Measurements from ENCODE around the gene TMIGD3.

Gene TMIGD3

DNA sequence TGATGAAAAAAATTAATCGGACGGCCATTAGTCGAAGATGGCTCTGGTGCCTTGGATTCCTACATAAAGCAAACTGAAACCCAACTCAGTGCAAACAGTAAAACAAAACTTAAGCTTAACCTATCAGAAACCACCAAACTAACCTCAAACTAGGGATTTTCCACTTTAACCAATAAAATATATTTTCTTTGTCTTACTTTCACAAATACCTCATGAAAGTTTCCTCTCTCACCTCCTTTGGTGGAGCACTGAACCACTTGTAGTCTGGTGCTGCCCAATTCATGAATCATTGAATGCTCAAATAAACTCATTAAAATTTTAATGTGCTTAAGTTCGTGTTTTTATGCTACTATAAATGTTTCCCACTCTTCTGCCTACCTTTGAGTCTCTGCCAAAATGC, 7.0 kb downstream of the TMIGD3 start:
- H3K27ac ChIP-seq, result no peak overlapping the region
- H3K27me3 ChIP-seq, result no peaks in the 10 kb centered on the region
- no peak for DNase-seq
- H3K9me3 ChIP-seq, result no peaks in the 10 kb centered on the region
- H3K36me3 ChIP-seq, result no peaks in the 10 kb centered on the region
- H3K4me1 ChIP-seq, result no peaks in the 10 kb centered on the region
- intact Hi-C loops (cut with DNase I; ENCODE audit: low total_unique reads), result no loop called here
- H3K4me3 ChIP-seq, result no peak overlapping the region
- TF ChIP-seq, protein P1, sequence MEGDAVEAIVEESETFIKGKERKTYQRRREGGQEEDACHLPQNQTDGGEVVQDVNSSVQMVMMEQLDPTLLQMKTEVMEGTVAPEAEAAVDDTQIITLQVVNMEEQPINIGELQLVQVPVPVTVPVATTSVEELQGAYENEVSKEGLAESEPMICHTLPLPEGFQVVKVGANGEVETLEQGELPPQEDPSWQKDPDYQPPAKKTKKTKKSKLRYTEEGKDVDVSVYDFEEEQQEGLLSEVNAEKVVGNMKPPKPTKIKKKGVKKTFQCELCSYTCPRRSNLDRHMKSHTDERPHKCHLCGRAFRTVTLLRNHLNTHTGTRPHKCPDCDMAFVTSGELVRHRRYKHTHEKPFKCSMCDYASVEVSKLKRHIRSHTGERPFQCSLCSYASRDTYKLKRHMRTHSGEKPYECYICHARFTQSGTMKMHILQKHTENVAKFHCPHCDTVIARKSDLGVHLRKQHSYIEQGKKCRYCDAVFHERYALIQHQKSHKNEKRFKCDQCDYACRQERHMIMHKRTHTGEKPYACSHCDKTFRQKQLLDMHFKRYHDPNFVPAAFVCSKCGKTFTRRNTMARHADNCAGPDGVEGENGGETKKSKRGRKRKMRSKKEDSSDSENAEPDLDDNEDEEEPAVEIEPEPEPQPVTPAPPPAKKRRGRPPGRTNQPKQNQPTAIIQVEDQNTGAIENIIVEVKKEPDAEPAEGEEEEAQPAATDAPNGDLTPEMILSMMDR (IDR thresholded peaks at IDR 0.05), result no peak

GRCh38 chr1:111491070-111491469, 12.4 kb downstream of the TMIGD3 start:
- no peak overlapping the region for H3K4me3 ChIP-seq
- intact Hi-C loops (cut with DNase I; ENCODE audit: low total_unique reads), result no loop called here

GRCh38 chr1:111490220-111490619, 13.2 kb downstream of the TMIGD3 start:
- Histone ChIP-seq H3K4me1 (no peaks in the 10 kb centered on the region), H3K27me3 (no peaks in the 10 kb centered on the region), H3K27ac (no peak overlapping the region), H3K9me3 (no peaks in the 10 kb centered on the region), H3K4me3 (no peak overlapping the region), H3K36me3 (no peaks in the 10 kb centered on the region)
- intact Hi-C loops (cut with DNase I; ENCODE audit: low total_unique reads), result no loop called here
- TF ChIP-seq, protein P1 (IDR thresholded peaks at IDR 0.05), result no peak
- no peak for DNase-seq

More at GRCh38 chr1:111491070-111491469, 12.4 kb downstream of the TMIGD3 start:
- TF ChIP-seq, protein P1 (IDR thresholded peaks at IDR 0.05), result no peak
- Histone ChIP-seq H3K9me3 (no peaks in the 10 kb centered on the region), H3K27me3 (no peaks in the 10 kb centered on the region), H3K4me1 (no peaks in the 10 kb centered on the region), H3K36me3 (no peaks in the 10 kb centered on the region), H3K27ac (no peak overlapping the region)
- DNase-seq, result no peak

DNA sequence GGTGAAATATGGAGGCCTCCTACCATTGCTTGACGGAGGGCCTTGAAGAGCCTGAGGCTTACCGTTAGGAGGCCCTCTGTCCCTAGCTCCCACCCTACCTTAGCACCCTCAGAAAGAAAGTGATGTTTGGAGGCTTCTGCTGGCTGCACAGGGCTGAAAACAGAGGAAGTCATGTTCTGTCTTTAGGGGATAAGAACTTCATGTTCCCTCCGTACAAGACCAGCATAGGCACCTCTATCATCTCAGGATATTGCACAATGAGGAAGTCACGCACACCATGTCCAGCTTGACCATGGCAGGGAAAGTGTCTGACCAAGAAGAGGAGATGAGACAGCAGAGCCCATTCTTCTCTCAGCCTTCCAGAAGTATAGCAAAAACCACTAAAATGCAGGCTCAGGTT, 13.8 kb downstream of the TMIGD3 start:
- no peaks in the 10 kb centered on the region for H3K4me1 ChIP-seq
- no peaks in the 10 kb centered on the region for H3K27me3 ChIP-seq
- no peak overlapping the region for H3K4me3 ChIP-seq
- TF ChIP-seq, protein P1 (IDR thresholded peaks at IDR 0.05), result no peak
- intact Hi-C loops (cut with DNase I; ENCODE audit: low total_unique reads), result no loop called here
- no peaks in the 10 kb centered on the region for H3K9me3 ChIP-seq
- no peak overlapping the region for H3K27ac ChIP-seq
- peak in 1 of 2 donors; percentile 57 for DNase-seq
- H3K36me3 ChIP-seq, result no peaks in the 10 kb centered on the region

DNA sequence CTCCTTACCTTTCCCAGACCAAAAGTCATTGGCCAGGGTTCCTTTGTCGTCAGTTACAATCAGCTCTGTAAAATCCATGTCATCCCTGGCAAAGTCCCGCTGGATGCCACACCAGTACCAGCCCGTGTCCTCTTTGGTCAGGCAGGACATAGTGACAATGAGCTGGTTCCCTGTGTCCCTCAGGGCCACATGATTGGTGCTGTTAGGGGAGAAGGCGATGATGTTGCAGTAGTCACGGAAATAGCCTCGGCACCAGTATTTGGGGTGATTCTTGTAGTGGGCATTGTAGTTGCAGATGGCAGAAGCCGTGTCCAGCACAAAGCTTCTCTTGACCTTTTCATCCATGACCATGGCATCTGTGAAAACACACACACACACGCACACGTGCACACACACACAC, 14.8 kb downstream of the TMIGD3 start:
- H3K27me3 ChIP-seq, result no peaks in the 10 kb centered on the region
- intact Hi-C loops (cut with DNase I; ENCODE audit: low total_unique reads), result no loop called here
- H3K4me3 ChIP-seq, result no peak overlapping the region
- H3K27ac ChIP-seq, result no peak overlapping the region
- H3K36me3 ChIP-seq, result no peaks in the 10 kb centered on the region
- DNase-seq, result no peak
- TF ChIP-seq, protein P1 (IDR thresholded peaks at IDR 0.05), result no peak
- no peaks in the 10 kb centered on the region for H3K4me1 ChIP-seq
- H3K9me3 ChIP-seq, result no peaks in the 10 kb centered on the region

GRCh38 chr1:111487133-111487532, 16.3 kb downstream of the TMIGD3 start:
- Histone ChIP-seq H3K4me3 (no peak overlapping the region), H3K4me1 (peaks cover 0 to 7% (median 0%) of the 10 kb centered on the region in 4 donors), H3K27ac (no peak overlapping the region), H3K27me3 (no peaks in the 10 kb centered on the region), H3K9me3 (no peaks in the 10 kb centered on the region), H3K36me3 (no peaks in the 10 kb centered on the region)
- no peak for DNase-seq
- intact Hi-C loops (cut with DNase I; ENCODE audit: low total_unique reads), result no loop called here
- TF ChIP-seq, protein P1 (IDR thresholded peaks at IDR 0.05), result no peak
